ENCODE data around the gene SSH3.

Gene SSH3

GRCh38 chr11:67268081-67268961 lies 35.0 kb upstream of the SSH3 start:
- peak; percentile 71 to 77 for DNase-seq (ENCODE audit: low read depth in 2 of 2)

GRCh38 chr11:67268962-67269268 lies 34.4 kb upstream of the SSH3 start:
- DNase-seq (ENCODE audit: low read depth in 2 of 2) = no peak

DNA sequence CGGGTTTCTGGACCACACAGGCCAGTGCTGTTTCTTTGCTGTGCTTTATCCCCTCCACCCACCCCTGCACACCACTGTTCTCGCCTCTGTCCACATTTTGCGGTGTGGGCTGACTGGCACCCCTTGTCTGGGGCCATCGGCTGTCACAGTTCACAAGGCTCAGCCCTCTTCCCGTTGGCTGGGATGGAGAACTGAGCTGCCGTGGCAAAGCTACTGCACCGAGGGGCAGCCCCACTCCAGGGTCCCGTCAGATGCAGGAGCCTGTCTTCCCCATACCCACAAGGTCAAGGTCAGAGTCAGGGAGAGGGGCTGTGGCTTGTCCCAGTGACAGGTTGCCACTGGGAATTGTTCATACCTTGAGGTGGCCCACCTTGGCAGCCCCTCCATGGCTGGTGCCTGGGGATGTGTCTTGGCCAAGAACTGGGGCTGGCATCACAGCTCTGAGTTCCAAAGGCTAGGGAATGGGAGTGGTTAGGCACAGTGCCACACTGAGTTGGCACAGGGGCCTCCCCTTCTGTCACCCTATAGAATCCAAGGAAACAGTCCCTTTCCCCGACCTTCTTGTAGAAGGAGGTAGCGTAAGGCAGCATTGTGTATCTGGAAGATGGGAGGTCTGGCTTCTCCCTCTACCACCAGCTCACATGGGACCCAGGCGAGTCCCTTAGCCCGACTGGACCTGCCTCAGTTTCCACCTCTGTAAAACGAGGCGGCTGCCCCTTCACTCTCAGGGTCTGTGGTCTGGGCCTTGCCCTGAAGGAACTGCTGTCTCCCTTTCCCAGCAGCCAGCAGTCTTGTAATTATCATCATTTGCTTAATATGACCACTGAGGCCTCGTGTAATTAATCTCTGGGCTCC lies 33.7 kb upstream of the SSH3 start:
- no peak for DNase-seq (ENCODE audit: low read depth in 2 of 2)

DNA sequence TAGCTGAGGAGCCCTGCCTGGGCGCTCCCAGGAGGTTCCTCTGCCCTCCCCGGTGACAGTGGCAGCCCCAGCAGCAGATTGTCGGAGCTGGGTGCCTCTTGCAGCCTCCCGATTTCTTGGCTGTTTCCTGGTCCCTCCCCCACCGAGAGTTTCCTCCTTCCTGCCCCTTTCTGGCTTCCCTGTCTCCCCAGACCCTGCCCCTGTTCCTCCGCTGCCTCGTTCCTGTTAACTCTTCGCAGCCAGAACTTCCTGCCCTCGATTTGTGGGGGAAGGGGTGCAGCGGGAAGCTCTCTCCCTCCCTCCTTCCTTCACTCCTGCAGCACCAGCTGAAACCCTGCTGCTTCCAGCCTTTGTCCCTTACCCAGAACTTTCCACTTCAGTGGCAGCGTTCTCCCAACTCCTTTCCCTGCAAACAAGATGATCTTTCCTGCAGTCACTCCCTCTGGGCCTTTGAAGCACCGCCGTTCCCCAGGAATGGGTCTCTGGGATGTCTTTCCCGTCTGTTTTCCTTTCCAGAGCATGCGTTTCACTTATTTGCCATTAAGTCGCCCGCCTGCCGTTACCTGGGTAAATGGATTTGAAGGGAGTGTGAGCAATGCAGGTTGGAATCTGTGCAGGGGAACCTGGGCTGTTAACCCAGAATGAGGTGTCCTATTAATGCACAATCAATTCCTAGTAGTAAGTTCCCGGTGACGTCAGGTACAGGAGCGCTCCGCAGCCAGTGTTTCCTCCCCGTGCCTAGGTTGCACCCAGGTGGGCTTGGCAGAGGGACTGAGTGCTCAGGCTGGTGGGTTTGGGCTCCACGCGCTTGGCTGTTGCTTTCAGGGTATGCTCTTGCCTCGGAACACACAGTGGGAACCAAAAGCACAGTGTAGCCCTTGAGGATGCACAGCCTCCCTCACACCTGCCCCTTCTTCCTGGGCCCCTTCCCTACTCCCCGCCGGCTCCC lies 32.8 kb upstream of the SSH3 start:
- no peak for DNase-seq (ENCODE audit: low read depth in 2 of 2)

- no peak for DNase-seq (ENCODE audit: low read depth in 2 of 2)
Measured at GRCh38 chr11:67271205-67271540, 32.2 kb upstream of the SSH3 start.

DNA sequence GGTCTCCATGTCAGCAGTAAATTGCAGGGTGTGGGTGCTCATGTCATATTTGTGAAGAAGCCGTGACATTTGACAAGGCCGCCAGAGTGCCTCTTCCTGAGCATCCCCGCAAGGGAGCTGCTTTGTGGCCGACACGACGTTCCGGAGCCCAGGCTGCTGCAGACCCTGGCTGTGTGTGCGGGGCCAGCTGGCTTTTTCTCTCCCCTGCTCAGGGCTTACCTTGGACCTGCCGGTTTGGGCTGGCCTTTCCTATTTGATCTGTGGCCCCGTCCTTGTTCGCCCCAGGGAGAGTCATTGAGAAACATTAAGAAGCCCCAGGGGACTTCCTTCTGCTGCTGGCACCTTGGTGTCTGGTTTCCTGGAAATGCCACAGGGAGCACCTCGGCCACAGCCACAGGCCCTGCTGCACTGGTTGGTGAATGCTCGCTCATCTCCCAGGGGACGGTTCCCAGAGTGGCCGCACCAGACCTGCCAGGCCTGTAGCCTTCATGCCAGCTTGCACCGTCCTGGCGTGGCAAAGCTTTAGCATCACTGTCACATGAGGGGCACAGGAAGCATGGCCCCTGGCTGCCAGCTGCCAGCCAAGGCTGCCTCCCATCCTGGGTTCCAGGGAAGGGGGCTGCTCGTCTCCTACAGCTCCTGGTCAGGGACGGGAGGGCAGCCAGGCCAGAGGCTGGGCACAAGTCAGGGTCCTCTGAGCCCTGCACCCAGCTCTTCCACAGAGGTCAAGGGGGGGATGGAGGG lies 31.6 kb upstream of the SSH3 start:
- peak; percentile 68 to 75 for DNase-seq (ENCODE audit: low read depth in 2 of 2)

DNA sequence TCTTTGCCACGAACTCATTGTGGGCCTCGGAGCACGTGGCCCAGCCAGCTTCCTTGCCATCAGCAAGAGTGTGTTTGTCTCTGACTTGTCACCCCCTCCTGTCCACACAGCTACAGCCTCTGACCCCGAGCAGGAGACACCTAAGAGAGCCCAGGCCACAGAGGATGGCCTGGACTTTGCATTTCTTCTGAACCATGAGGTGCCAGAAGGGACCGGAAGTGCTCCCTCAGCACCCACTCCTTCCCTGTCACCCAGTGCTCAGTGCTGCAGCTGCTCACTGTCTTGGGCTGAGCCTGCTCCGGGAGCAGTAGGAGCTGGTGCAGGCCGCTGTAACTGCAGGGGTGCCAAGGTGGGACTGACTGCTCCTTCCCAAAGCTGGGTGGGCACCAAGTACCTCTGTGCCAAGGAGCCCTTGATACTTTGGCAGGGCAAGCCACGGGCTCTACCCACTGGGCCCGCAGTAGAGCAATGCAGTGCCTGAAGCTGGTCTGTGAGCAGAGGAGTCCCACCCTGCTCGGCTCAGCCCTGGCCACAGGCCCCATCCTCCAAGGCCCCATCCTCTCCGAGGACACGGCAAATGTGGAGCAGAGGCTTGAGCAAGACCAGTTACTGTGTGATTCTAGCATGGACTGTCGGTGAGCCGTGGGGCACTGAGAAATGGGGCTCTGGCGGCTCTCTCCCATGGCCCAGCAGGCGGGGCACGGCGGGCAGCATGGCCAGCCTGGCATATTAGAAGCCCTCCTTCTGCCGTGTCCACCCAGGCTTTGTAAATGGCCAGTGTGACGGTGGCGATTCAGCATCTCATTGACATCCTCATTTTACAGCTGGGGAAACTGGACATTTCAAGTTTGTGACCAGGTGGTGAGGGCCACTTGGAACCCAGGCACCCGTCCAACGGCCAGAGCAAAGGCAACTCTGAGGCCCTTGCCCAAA lies 30.7 kb upstream of the SSH3 start:
- no peak for DNase-seq (ENCODE audit: low read depth in 2 of 2)

DNA sequence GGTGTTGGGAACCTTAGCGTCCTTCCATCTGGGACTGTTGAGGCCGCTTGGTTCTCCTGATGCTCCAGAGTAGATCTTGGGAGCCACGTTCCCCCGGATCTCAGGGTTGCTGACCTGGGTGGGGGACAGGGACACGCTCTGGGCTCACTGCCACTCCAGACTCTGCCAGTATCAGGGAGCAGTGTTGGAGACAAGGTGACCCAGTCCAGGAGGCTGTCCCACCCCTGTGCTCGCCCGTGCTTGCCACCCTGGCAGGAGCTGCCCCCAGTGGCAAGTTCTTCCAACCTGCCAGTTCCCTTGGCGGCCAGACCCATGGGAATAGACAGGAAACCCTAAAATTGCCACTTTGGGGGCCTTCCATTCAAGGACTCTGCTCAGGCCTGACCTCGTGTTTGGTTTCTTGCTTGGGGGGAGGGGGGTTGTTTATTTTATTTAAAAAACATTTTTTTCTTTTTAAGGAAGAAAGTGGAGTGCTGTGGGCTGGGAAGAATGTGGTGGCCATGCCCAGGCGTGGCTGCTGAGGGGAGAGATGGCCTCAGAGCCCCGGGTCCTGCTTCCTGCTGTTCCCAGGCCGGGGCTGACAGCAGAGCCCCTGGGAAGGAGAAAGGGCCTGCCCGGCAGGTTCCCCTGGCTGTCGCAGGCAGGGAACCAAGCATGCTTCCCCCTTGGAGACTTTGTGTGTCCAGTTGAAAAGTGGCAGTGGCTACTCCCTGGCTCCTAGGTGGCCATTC lies 29.9 kb upstream of the SSH3 start:
- no peak for DNase-seq (ENCODE audit: low read depth in 2 of 2)

DNA sequence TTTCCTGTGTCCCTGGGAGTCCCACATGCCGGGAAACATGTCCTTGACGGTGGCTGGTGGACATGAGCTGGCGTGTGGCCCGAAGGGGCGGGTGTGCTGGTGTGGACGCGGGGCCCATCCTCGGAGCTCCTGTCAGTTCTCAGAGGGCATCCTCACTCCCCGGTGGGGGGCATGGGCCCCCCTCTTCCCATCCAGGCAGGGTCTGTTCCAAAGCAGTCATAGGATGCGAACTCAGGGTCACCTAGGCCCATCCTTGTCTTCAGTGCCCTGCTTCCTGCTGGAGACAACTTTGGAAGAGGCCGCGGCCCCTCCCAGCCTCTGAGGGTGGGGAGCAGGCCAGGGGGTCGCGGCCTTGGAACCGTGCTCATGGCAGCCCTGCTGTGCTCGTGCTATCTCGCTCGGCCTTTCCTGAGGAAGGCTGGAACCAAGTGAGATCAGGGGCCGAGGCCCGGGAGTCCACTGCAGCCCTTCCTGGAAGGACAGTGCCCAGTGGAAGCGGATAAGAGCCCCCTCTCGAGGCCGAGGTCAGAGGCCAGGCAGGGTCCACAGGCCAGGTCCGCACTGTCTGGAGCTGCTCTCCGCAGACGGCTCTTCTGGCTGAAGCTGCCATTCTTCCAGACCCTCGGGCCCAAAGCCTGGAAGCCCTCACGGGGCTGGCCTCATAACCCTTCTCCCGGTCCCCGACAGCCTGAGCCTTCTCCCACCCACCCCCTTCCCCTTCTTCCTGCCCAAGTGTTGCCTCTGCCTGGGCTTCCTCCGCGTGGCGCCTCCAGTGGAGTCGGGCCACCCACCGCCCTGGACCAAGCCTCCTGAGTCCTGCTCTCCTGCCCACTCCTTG lies 28.3 kb upstream of the SSH3 start:
- no peak for DNase-seq (ENCODE audit: low read depth in 2 of 2)

DNA sequence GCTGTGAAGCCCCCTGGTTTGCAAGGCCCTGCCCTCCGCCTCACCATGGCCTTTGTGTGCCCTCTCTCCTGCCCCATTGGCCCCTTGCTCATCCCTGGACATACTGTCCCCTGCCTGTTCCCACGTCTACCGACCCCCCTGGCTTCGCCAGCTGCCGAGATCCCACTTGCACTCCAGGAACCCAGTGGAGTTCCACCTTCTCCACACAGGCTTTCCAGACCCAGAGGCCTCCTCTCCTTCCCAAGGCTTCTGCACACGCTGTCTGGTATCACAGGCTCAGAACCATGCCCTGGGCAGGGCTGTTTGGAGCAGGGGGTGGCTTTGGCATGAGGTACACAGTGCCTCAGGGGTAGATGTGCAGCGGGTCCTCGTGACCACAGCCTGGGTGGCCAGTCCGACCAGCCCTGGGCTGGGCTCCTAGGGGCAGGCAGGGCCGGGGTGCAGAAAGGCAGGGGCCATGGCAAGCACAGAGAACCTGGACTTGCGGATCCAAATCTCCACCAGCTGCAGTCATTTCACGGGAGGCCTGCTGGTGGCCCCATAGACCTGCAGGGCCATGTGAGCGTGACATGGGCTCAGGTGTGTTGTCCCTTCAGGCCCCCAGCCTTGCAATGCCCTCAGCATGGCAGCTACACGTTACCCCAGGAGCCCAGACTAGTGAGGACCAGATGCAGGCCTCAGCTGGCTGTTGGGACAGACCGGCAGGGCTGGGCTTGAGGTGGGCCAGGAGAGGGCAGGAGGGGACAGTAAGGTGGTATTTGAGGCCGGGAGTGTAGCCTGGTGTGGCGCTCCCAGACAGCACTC lies 27.5 kb upstream of the SSH3 start:
- DNase-seq (ENCODE audit: low read depth in 2 of 2) = no peak

GRCh38 chr11:67276781-67277230 lies 26.5 kb upstream of the SSH3 start:
- DNase-seq (ENCODE audit: low read depth in 2 of 2) = peak; percentile 64 to 66

GRCh38 chr11:67277231-67277961 lies 25.9 kb upstream of the SSH3 start:
- DNase-seq (ENCODE audit: low read depth in 2 of 2) = peak; percentile 87 to 93

GRCh38 chr11:67278135-67278938 lies 25.0 kb upstream of the SSH3 start:
- no peak for DNase-seq (ENCODE audit: low read depth in 2 of 2)

DNA sequence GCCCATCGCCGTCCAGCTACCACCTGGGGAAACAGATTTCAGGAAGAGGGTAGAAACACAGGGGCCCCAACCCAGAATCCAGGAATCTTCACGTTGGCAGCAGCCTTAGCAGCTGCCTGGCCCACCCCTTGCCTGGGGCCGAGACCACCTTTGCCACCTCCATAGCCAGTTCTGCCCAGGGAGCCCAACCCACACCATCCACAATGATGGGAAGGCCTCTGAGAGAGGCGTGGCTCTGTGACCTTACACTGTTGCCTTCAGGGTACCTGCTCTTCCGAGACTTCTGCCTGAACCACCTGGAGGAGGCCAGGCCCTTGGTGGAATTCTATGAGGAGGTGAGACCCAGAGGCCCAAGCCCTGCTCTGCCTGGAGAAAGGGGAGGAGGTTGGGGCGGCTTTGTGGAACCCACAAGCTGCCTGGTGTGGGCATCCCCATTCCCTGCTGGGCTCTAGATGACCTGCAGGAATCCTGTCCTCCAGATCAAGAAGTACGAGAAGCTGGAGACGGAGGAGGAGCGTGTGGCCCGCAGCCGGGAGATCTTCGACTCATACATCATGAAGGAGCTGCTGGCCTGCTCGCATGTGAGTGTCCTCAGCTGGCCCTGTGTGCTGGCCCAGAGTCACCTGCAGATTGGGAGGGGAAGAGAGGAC lies 24.3 kb upstream of the SSH3 start:
- DNase-seq (ENCODE audit: low read depth in 2 of 2) = no peak

GRCh38 chr11:67279589-67280340 lies 23.6 kb upstream of the SSH3 start:
- no peak for DNase-seq (ENCODE audit: low read depth in 2 of 2)
